ENCODE data around the gene DMAC2. TPM values are rescaled to one million over a fixed set of nuclear protein-coding genes. Genes with fewer than 3 reads are reported as not detected.
"Not testable (repeated sequence)": the region's sequence is repeated elsewhere in the genome, so short reads cannot be mapped to it uniquely, and the experiment has no call there.

DMAC2 gene
- polyA plus RNA-seq, 3 donors: 60.1 to 67.4 (median 61.4) TPM

- DNase-seq (ENCODE audit: low read depth in 3 of 3, low spot score in 2 of 3): no peak
Observed at GRCh38 chr19:41424335-41425173, 15.2 kb downstream of the DMAC2 start.

- DNase-seq (ENCODE audit: low read depth in 3 of 3, low spot score in 2 of 3): no peak
Observed at GRCh38 chr19:41422955-41423354, 16.8 kb downstream of the DMAC2 start.

- DNase-seq (ENCODE audit: low read depth in 3 of 3, low spot score in 2 of 3): no peak
Observed at GRCh38 chr19:41422456-41422855, 17.3 kb downstream of the DMAC2 start.

- DNase-seq (ENCODE audit: low read depth in 3 of 3, low spot score in 2 of 3): no peak
Observed at GRCh38 chr19:41421973-41422372, 17.7 kb downstream of the DMAC2 start.

GRCh38 chr19:41421314-41421713, 18.4 kb downstream of the DMAC2 start:
- DNase-seq (ENCODE audit: low read depth in 3 of 3, low spot score in 2 of 3): no peak

GRCh38 chr19:41420101-41420880, 19.4 kb downstream of the DMAC2 start:
- no peak for DNase-seq (ENCODE audit: low read depth in 3 of 3, low spot score in 2 of 3)

- DNase-seq (ENCODE audit: low read depth in 3 of 3, low spot score in 2 of 3): no peak
Observed at GRCh38 chr19:41416194-41416674, 23.5 kb downstream of the DMAC2 start.

GRCh38 chr19:41415154-41415571, 24.5 kb downstream of the DMAC2 start:
- DNase-seq (ENCODE audit: low read depth in 3 of 3, low spot score in 2 of 3): no peak

- DNase-seq (ENCODE audit: low read depth in 3 of 3, low spot score in 2 of 3): no peak
Observed at GRCh38 chr19:41414461-41414860, 25.3 kb downstream of the DMAC2 start.

GRCh38 chr19:41413947-41414346, 25.8 kb downstream of the DMAC2 start:
- no peak for DNase-seq (ENCODE audit: low read depth in 3 of 3, low spot score in 2 of 3)

GRCh38 chr19:41412953-41413352, 26.8 kb downstream of the DMAC2 start:
- no peak for DNase-seq (ENCODE audit: low read depth in 3 of 3, low spot score in 2 of 3)

- DNase-seq (ENCODE audit: low read depth in 3 of 3, low spot score in 2 of 3): no peak
Observed at GRCh38 chr19:41411968-41412265, 27.8 kb downstream of the DMAC2 start.

GRCh38 chr19:41411100-41411967, 28.4 kb downstream of the DMAC2 start:
- DNase-seq (ENCODE audit: low read depth in 3 of 3, low spot score in 2 of 3): no peak

GRCh38 chr19:41410336-41411054, 29.2 kb downstream of the DMAC2 start:
- no peak for DNase-seq (ENCODE audit: low read depth in 3 of 3, low spot score in 2 of 3)

GRCh38 chr19:41409288-41409687, 30.4 kb downstream of the DMAC2 start:
- no peak for DNase-seq (ENCODE audit: low read depth in 3 of 3, low spot score in 2 of 3)

- not testable (repeated sequence) for DNase-seq (ENCODE audit: low read depth in 3 of 3, low spot score in 2 of 3)
Observed at GRCh38 chr19:41408846-41409245, 30.9 kb downstream of the DMAC2 start.

- DNase-seq (ENCODE audit: low read depth in 3 of 3, low spot score in 2 of 3): no peak
Observed at GRCh38 chr19:41408256-41408655, 31.5 kb downstream of the DMAC2 start.

GRCh38 chr19:41407271-41407670, 32.4 kb downstream of the DMAC2 start:
- DNase-seq (ENCODE audit: low read depth in 3 of 3, low spot score in 2 of 3): no peak

- no peak for DNase-seq (ENCODE audit: low read depth in 3 of 3, low spot score in 2 of 3)
Observed at GRCh38 chr19:41405776-41406175, 33.9 kb downstream of the DMAC2 start.
